ENCODE data around the gene KRT78.

KRT78 gene

DNA sequence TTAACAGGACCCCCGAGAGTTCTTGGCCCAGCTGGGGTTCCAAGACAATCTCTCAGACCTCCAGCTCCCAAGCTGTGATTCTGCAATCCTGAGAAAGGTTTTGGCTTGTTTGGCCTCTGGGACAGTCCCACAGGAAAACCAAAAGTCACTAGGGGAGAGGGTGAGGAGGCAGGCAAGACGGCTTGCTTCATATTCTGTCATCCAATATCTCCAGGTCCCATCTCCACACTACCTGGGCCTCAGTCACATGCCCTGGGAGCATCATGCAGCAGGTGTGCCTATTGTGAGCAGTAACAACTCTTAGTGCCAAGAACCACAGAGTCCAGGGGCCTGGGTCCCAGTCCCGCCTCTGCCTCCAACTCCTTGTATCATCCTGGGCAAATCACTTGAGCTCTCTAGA lies 16.3 kb downstream of the KRT78 start:
- TF ChIP-seq, protein P1, sequence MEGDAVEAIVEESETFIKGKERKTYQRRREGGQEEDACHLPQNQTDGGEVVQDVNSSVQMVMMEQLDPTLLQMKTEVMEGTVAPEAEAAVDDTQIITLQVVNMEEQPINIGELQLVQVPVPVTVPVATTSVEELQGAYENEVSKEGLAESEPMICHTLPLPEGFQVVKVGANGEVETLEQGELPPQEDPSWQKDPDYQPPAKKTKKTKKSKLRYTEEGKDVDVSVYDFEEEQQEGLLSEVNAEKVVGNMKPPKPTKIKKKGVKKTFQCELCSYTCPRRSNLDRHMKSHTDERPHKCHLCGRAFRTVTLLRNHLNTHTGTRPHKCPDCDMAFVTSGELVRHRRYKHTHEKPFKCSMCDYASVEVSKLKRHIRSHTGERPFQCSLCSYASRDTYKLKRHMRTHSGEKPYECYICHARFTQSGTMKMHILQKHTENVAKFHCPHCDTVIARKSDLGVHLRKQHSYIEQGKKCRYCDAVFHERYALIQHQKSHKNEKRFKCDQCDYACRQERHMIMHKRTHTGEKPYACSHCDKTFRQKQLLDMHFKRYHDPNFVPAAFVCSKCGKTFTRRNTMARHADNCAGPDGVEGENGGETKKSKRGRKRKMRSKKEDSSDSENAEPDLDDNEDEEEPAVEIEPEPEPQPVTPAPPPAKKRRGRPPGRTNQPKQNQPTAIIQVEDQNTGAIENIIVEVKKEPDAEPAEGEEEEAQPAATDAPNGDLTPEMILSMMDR (IDR thresholded peaks at IDR 0.05; ENCODE audit: low read depth, low read length), result no peak
- no peak for DNase-seq (ENCODE audit: extremely low read depth, low read depth)

DNA sequence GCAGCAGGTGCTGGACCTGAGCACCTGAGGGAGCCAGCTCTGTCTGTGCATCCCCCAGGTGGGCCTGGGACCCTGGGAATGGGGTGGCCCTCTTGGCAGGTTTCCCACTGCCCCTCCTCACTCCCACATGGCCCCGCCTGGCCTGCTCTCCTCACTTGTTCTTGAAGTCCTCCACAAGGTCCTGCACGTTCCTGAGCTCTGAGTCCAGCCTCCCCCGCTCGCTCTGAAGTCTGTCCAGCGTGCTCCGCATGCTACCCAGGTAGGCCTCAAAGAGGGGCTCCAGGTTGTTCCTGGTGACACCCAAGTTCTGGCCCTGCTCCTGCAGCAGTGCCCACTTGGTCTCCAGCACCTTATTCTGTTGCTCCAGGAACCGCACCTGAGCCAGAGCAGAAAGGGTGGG lies 17.5 kb downstream of the KRT78 start:
- no peak for DNase-seq (ENCODE audit: extremely low read depth, low read depth)

DNA sequence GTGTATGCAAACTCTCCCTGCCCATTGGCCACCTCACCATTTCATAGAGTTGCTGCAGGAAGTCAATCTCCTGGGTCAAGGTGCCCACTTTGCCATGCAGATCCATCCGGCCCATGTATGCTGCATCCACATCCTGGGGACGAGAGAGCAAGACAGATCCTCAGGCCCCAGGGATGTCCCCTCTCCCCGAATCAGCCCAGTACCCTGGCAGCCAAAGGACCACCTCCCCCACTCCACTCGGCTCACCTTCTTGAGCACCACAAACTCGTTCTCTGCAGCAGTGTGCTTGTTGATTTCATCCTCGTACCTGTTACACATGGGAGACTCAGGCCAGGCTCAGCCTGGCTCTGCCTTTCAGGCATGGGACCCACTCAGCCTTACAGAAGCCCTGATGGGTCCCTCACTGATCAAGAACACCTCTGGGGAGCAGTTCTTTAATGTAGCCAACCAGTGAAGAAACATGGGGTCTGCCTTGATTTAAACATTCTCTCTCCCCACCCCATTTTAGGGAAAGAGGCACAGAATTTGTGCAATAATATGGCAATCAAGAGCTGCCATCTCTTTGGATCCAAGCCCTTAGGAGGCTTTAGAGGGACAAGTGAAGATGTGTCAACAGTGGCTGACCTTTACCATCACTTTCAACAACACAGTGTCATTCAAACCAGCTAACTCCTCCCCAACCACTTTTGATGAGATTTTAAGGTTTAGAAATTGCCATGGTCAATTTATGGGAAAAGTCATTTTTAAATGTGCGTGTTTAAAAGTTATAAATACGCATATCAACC lies 18.6 kb downstream of the KRT78 start:
- TF ChIP-seq, protein P1 (IDR thresholded peaks at IDR 0.05; ENCODE audit: low read depth, low read length), result no peak
- DNase-seq (ENCODE audit: extremely low read depth, low read depth), result no peak

More for the DNA sequence above, 17.5 kb downstream of the KRT78 start:
- TF ChIP-seq, protein P1 (IDR thresholded peaks at IDR 0.05; ENCODE audit: low read depth, low read length), result no peak

DNA sequence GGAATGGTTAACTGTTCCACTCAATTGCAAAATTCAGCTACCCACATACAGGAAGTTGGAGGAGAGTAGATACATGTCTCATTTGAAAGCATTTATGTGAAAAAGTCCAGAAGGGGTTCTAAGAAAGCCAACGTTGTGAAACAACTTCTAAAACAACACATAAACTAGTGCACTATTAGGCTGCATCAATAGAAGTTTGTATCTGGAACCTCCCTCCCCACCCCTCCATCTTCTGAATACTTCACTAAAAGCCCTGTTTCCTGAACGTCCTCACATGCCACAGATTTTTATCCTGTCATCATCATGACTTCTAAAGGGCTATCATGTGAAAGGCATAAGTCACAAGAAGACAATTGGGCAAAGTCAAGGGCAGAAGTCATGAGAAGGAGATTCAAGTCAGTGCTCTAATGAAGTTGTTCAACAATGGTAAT lies 20.2 kb downstream of the KRT78 start:
- no peak for DNase-seq (ENCODE audit: extremely low read depth, low read depth)
- TF ChIP-seq, protein P1 (IDR thresholded peaks at IDR 0.05; ENCODE audit: low read depth, low read length), result no peak

DNA sequence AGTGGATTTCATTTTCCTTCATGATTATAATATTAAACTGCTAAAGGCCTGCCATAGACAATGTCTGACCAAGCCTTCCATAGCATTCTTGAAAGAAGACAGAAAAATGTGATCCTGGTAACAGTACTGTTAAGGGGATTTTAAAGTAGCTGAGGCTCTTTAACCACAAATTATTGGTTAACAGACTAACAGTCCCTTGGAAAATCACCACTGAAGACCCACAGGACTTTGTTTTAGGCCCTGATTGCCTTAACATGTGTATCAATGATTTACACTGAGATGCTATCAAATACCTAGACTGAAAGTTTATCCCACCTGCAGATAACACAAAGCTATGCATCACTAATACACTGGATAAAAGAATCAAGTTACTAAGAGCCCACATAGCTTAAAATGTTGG lies 20.6 kb downstream of the KRT78 start:
- TF ChIP-seq, protein P1 (IDR thresholded peaks at IDR 0.05; ENCODE audit: low read depth, low read length), result no peak

DNA sequence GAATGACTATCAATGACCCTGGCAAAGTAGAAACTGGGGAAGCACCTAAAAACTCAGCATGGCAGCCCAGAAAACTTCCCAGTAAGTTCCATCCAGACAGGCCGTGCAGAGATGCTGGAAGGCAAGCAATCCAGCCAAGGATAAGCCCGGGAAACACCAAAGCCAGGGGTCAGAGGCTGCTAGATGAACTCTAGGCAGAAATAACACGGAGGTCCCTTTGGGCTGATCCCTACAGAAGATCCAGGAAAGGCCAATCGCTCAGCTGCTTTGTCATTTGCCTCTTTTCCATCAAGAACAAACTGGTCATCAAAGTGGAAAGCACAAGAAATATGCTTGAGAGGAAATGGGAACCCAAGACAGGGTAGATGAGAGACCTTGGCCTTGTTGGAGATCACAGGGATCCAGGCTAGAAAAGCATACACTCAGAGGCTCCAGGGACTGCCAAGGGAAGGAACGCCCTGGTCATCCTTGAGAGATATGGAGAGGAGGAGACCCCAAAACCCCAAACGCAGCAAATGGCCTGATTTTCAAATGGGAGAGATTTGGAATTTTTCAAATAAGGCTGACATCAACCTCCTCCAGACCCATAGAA lies 21.2 kb downstream of the KRT78 start:
- no peak for DNase-seq (ENCODE audit: extremely low read depth, low read depth)
- TF ChIP-seq, protein P1 (IDR thresholded peaks at IDR 0.05; ENCODE audit: low read depth, low read length), result no peak

More for the DNA sequence above, 20.6 kb downstream of the KRT78 start:
- no peak for DNase-seq (ENCODE audit: extremely low read depth, low read depth)

Data from AG09319 (cell line).